HG03159 (cell line): ENCODE data around the gene FUT1.

Source experiments
- ATAC-seq: cut with Tn5 transposase; IDR thresholded peaks from one replicate; pipeline ENCODE4 v1.9.1; 2021; ENCODE audit warnings: mild to moderate bottlenecking, moderate library complexity; ENCODE audit not compliant: unreplicated experiment

FUT1 gene

DNA sequence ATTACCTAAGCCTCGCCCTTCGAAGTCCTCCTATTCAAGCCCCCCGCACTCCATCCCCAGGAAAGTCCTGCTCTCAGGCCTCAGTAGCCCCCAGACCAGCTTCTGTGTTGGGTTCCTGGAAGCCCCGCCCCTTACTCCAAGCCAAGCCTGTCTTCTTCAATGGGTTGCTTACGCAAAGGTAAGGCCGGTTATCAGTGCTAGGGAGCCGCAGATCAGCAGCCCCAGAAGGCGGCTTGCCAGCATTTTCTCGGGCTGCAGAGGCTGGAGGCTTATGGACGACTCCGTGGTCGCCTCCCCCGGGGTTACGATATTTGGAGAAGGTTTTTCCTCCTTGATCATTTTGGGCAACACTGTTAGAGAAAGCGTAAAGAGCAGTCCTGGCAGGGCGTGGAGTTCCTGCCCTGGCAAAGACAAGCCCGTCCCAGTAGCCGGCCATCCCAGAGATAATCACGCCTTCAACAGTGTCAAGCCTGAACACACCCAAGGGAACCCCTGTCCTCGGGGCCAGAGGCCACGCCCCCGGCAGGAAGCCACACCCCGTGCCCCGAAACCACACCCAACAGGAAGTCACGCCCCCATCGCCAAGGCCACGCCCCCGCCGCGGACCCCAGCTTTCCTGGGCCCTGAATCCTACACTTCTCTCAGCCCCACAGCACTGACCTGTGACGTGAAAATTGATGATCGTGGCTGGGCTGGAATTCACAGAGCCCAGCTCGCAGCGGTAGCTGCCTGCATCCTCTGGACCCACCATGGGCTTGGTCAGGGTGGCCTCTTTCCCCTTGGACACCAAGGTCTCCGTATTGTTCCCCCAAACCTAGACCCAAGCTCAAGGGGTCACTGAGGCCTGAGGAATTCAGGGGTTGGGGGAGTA, 11.1 kb downstream of the FUT1 start:
- ATAC-seq: no peak

DNA sequence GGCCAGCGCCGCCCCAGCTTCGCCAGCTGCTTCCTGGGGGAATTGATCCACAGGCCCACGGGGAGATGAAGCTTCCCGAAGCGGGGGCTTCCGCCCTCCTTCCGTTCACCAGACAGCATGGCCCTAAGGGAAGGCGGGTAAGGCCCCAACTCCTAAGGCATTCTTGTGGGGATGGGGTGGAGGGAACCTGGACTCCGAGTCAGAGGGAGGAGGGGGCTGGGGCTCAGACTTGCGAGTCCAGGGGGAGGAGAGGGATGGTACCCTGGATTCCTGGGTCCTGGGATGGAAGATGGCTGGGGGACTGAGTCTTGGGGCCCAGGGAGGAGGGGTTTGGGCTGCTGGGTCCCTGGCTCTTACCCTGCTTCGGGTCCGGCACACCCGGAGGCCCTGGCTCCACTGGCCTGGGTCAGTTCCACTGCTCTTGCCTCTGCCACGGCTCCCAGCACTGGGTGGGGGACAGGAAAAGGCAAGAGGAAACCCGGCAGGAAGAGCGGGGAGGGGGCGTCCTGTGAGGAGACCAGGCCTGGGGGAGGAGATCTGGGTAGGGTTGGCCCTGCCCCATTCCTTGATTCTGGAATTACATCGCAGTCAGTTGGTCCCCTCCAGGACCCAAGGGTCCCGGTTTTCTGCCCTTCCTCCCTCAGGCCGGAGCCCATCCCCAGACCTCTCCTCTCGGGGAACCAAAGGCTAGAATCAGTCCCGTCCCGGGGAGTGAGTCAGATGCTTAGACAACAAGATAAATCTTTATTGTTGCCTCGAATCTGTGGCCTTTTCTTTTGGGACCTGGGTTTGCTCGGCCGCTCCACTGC, 12.1 kb downstream of the FUT1 start, which contains the start of gene RASIP1:
Gene RASIP1, minus strand, starts transcription at position 447 of the 809 bp plus-strand sequence. Its CDS starts 328 bp downstream, at position 119.
- no peak for ATAC-seq

DNA sequence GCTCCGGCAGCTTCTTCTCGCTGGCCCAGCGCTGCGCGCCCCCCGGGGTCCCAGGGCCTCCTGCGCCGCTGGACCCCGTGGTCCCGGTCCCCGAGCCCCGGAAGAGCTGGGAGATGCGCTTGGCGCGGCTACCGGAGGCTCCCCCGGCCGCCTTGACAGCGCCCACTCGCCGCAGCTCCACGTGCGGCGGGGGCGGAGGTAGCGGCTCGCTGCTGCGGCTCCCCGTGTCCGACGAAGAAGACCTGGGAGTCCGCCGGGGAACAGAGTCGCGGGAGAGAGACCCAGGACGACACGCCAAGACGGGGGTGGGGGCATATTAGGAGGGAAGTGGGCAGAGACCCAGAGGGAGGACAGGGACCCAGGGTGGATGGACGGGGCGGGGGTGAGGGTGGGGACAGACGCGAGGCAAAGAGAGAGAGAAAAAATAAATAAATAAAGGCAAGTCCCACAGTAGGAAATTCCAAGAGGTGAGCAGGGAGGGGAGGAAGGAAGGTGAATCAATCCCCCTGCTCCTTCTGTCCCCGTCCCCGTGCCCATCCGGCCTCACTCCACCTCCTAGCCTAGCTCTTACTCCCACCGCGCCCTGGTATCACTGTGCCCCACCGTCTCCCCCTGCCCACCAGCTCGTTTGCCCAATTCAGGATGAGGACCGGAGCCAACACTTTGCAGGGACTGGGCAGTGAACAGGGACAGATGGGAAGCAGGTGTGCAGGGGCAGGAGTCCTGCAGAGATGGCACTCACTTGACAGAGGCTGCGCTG, 12.9 kb downstream of the FUT1 start:
- ATAC-seq: peak; percentile 13

DNA sequence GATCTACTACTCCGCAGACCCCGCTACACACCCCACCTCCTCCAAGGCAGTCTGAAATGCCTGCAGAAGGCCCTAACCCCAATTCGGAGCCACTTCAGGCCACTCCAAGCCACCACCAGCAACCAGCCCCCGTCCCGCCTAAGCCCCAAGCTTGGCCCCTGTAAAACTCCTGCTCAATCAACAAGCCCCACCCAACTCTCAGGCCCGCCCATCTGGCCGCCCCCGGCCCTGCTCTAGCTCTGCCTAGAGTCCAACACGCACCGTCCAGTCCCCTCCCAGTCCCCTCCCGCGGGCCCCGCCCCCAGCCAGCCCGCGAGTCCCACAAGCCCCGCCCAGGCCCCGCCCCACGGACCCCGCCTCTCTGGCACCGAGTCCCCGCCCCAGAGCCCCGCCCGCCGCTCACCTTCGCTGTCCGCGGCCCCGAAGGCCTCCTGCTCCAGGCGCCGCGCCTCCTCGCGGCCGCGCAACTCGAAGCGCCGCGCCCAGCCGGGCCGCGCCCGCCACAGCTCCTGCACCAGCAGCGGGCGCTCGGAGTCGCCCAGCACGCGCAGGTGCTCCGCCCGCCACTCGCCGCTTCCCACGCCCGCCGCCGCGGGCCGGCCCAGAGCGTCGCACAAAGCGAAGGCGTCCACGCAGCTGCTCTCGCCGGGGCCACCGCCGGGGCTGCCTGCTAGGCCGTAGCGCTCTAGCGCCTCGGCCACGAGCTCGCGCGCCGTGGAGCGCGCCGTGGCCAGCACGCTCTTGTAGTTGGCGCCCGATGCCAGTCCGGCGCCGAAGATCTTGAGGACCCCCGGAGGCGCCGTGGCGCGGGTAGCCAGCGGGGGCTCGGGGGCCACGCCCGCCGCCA, 13.7 kb downstream of the FUT1 start:
- peak; percentile 66 for ATAC-seq

DNA sequence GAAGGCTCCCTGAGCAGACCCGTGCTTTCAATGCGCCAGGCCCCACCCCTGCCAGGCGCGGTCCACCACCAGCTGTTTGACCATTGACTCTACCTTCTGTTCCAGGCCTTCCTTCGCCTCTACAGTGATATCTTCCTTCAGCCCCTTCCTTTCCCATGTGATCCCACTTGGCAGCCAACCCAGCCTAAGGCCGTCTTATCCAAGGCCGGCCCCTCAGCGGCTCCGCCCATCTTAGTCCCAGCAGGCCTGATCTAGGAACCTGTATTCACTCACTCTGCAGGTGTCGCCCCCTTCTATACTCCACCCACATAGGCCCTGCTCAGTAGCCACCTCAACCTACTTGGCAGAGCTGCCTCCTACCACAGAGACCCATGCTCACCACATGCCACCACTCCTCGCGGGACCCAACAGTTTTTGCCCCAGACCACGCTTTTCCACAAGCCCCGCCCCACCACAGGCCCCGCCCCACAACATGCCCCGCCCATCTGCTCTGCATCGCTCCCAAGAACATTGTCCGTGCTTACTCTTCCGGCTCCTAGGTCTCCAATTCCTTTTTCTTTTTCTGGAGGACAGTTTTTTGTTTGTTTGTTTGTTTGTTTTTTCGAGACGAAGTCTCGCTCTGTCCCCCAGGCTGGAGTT, 15.0 kb downstream of the FUT1 start:
- no peak for ATAC-seq

DNA sequence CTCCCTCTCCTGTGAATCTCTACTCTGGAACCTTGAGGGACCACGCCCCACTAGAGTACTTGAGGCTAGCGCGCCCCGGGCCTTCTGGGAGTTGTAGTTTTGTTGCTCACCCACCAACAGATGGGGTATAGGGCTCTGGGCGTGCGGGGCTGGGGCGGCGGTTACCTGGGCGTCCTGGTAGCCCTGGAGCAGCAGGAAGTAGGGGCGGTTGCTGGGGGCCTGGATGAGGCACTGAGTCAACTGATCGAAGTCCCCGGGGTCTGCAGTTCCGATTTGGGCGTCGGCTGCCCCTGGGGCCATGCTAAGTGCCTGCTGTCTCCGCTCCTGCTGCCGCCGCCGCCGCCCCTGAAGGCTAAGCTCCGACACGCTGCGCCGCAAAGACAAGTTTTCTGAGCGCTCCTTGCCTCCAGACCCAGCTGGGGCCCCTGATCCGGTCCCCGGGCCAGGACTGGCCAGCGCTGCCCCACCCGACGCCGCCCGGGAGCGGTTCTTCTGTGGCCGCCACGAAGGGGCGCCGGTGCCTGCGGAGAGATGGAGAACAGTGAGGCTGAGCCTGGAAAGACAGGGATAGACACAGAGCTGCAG, 17.3 kb downstream of the FUT1 start:
- no peak for ATAC-seq

DNA sequence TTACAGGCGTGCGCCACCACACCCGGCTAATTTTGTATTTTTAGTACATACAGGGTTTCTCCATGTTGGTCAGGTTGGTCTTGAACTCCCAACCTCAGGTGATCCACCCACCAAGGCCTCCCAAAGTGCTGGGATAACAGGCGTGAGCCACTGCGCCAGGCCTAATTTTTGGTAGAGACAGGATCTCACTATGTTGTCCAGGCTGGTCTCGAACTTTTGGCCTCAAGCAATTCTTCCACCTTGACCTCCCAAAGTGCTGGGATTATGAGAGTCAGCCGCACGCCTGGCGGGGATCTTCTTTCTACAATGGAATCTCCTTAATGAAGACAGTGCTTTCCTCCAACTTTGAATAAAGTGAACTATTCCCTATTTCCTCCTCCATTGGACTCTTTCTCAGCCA, 17.8 kb downstream of the FUT1 start:
- ATAC-seq: no peak

DNA sequence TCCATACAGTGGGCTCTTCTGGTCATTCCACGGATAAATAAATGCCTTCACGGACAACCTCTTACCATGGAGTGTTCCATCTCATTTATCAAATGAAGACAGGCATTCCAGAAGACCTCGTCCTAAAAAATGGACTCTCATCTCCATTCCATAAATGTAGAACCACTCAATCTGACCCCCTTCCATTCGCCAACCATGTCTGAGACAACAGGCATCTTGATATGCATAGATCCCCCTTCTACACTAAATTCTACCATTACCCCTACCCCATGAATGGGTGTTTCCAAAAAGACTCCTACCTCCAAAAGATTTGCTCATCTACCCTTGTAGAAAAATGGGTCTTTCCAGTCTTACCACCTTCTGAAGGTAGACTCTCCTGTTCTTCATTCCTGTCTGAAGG, 21.0 kb downstream of the FUT1 start:
- no peak for ATAC-seq

DNA sequence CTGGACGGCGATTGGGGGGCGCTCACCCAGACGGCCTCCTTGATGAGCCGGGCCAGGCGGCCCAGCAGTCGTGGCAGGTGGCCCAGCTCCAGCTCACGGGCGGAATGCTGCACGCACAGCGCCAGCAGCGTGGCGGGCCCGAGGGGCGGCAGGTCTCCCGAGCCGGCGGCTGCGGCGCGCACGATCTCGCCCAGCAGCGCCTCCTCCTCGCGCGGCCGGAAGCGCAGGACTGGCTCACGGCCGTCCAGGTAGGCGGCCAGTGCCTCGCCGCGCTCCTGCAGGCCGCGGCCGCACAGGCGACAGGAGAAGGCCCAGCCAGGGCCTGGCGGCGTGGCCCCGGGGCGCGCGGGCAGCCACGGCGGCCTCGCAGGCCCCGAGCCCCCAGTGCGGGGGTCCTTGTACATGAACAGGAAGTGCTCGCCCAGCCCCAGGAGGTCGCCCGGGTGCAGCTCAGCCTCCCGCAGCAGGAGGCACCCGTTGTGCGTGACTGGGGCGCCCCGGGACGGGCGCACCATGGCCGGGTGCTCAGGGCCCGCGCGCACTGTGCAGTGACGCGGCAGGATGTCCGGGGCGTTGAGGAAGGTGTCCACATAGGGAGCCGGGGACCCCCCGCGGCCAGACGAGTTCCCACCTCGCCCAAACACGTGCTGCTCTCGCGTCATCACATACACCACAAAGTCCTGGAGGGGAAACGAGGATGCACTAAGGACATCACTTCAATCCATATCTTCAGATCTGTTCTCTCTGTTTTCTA, 23.4 kb downstream of the FUT1 start:
- no peak for ATAC-seq

DNA sequence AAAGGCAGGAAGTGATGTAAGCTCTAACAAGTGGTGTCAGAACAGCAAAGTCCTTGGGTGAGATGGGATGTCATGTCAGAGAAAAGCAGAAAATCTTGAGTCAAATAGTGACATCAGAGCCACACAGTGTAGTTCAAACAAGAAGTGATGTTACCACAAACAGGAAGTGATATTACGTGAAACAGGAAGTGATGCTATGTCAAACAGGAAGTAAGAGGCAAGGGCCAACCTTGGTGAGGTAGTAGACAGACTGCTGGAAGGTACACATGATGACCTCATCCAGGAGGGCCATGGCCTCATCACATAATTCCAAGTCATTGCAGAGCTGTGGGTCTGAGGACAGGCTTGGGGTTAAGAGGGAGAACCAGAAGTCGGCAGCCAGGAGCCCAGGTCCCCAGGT, 25.9 kb downstream of the FUT1 start:
- ATAC-seq: no peak

DNA sequence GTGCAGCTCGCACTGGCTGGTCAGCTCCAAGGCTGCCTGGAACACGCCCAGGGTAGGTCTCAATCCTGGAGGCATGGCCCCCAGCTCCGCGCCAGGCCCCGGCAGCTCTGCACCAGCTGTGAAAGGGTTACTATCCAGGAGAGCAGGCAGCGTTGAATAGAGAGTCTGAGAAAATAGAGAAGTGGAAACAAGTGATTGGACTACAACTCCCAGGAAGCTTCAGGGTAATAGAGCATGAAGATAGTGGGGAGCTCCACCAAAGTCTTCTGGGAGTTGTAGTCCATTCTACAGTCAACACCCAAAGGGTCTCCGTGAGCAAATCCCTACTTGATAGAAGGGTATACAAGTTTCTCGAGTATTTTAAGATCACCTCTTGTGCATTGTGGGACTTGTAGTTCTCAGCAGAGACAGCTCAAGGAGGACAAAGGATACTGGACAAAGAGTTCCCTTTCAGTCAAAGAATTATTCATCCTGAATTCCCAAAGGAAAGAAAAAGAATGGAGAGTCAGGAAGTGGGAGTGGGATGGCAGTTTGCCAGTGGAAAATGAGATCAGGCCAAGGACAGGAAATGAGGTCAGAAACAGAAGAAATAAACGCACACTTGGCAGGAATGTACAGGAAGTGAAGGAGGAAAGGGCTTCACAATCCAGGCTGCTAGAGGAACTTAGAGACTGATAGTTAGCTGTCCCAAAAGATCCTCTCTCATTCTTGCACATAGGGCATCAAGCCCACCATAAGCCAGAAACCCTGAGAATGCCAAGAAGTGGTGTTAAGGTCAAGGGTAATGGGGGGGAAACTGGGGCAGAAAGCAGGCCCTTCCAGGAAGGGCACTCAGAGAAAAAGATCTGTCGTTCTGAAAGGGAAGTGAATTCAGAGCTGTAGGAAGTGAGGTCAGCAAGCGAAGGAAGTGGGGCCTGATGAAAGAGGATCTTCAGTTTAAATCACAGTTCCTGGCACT, 27.4 kb downstream of the FUT1 start:
- ATAC-seq: no peak

DNA sequence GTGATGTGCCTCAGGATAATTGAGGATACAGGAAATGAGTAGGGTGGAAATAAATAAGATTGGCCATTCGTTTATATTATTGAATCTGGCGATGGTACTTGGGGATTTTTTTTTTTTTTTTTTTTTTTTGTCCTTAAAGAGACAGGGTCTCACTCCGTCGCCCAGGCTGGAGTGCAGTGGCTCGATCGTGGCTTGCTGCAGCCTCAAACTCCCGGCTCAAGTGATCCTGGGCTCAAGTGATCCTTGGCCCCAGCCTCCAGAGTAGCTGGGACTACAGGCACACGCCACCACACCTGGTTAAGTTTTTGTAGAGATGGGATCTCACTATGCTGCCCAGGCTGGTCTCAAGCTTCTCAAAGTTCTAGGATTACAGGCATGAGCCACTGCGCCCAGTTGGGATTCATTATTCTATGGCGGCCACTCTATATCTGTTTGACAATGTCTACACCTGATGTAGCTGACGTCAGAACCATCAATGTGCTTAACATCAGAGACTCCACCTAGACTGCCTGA, 30.2 kb downstream of the FUT1 start:
- ATAC-seq: no peak

DNA sequence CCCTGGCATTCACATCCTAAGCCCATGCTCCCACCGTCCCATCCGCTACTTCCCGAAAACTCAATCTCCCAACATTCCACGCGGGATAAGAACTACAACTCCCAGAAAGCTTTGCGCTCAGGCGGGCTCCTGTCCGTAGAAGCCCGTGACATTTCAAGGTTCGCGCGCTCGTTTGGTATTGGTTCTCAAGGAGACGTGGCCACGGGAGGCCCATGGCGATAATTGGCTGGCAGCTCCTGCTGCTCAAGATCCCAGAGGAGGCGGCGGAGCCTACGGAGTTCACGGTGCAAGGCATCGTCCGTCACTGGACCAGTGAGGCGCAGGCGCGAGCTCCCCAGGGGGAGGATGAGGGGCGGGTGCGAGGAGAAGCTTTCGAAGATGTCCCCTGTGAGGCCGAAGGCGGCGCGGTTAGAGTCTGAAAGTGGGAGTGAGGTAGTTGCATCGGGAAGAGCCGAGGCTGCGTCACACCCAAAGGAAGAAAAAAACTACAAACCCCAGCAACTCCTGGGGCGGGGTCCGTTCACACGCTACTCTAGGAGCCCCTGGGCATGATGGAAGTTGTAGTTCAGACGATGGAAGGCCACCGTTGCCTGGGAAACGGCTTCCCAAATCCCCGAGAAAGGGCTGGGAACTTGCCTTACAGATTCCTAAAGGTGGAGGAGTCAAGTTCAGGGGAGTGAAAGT, 31.7 kb downstream of the FUT1 start:
- ATAC-seq: peak; percentile 71

DNA sequence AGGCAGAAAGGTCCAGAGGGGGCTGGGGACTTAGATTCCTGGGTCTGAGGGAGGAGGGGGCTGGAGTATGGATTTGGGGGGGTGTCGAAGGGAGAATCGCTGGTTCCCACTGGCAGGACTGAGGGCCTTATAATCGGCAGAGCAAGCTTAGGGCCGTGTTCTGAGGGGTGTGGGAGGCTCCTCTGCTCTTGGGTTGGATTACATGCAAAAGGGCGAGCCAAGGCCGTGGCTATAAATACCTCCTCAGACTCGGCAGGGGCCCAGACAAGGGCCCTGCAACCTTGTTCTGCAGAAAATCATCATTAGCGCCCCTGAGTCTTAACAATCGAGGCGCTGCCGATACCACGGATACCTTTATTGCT, 32.2 kb downstream of the FUT1 start:
- ATAC-seq: no peak

DNA sequence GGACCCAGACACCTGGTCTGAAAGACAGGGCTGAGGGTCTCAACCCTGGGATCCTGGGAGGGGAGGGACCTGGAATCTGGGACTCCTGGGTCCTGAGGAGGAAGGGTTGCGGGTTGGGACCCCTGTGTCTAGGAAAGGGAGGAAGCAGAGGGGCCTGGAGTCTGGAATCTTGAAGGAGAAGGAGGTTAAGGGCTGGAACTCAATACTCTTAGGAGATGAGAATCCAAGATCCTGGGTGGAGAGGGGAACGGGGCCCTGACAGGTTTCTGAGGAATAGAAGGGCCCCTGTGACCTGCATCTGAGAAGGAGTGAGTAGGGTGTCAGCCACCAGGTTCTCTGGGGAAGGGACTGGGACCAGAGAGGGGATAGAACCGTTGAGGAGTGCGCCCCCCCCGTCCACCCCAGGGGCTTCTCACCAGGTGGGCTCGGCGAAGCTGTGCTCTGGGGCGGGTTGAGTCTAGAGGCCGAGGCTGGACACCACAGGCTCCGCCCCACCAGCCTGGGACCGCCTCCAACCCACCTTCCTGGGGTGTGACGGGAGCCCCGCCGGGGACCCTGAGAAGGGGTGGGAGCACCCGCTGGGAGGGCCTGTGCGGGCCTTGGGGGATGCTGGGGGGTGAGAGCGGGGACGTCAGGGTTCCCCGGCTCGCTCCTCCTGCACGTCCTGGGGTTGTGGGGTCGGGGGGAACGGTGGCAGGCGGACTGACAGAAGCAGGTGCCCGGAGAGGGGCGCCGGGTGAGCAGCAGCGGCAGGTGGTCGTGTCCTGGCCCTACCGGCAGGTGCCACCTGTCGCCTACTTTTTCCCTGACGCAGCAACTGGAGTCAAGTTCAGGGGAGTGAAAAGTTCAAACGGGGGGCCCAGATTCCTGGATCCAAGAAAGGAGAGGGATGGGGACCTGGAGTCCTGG, 32.9 kb downstream of the FUT1 start, which contains the start of gene MAMSTR:
Gene MAMSTR, minus strand, starts transcription at position 463 of the 909 bp plus-strand sequence. CDS start 694 bp downstream, outside the sequence.
- no peak for ATAC-seq
